ENCODE data around the gene MFSD6.

Gene MFSD6

GRCh38 chr2:190387422-190387821 lies 20.7 kb upstream of the MFSD6 start:
- Histone ChIP-seq H3K9me2 (replicated peaks; ENCODE audit: control insufficient read depth, low read length) (no peaks in the 10 kb centered on the region), H3F3A (ENCODE audit: control insufficient read depth, insufficient read depth) (no peaks in the 10 kb centered on the region), H3K79me2 (ENCODE audit: control insufficient read depth, low read length) (no peaks in the 10 kb centered on the region), H3K27ac (ENCODE audit: low read depth, low read length) (no peak overlapping the region), H3K27me3 (ENCODE audit: control insufficient read depth, low read length) (no peaks in the 10 kb centered on the region), H3K4me2 (ENCODE audit: low read length) (no peak overlapping the region), H3K4me1 (ENCODE audit: control insufficient read depth, low read length) (no peaks in the 10 kb centered on the region), H3K4me3 (ENCODE audit: low read length) (no peak overlapping the region), H3K9me3 (ENCODE audit: control insufficient read depth, insufficient read depth, low read length) (no peaks in the 10 kb centered on the region), H3K36me3 (ENCODE audit: control insufficient read depth, low read length) (no peaks in the 10 kb centered on the region), H4K20me1 (ENCODE audit: control insufficient read depth, insufficient read depth, low read depth, low read length) (no peaks in the 10 kb centered on the region)
- TF ChIP-seq EZH2phosphoT487 (IDR thresholded peaks at IDR 0.05; ENCODE audit: borderline replicate concordance, low read length) (no peak), CTCF (IDR thresholded peaks at IDR 0.05; ENCODE audit: low read depth, low read length, poor library complexity, severe bottlenecking) (no peak)

DNA sequence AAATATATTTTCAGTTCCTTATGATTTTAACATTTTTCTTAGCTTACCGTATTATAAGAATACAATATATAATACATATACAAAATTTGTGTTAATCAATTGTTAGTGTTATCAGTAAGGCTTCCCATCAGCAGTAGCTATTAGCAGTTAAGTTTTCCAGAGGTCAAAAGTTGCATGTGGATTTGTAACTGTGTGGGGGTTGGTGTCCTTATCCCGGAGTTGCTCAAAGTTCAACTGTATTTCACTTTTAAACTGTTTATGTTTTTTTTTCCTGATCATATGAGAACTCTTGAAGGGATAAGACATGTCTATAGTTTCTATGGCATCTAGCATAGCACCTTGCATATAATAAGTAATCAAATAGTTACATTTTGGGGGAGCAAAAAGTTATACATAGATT lies 11.9 kb upstream of the MFSD6 start:
- no peaks in the 10 kb centered on the region for H3K9me2 ChIP-seq (replicated peaks; ENCODE audit: control insufficient read depth, low read length)
- no peaks in the 10 kb centered on the region for H3K79me2 ChIP-seq (ENCODE audit: control insufficient read depth, low read length)
- no peaks in the 10 kb centered on the region for H3K9me3 ChIP-seq (ENCODE audit: control insufficient read depth, insufficient read depth, low read length)
- no peaks in the 10 kb centered on the region for H3K27me3 ChIP-seq (ENCODE audit: control insufficient read depth, low read length)
- no peaks in the 10 kb centered on the region for H4K20me1 ChIP-seq (ENCODE audit: control insufficient read depth, insufficient read depth, low read depth, low read length)
- no peaks in the 10 kb centered on the region for H3K36me3 ChIP-seq (ENCODE audit: control insufficient read depth, low read length)
- TF ChIP-seq EZH2phosphoT487 (IDR thresholded peaks at IDR 0.05; ENCODE audit: borderline replicate concordance, low read length) (no peak), CTCF (IDR thresholded peaks at IDR 0.05; ENCODE audit: low read depth, low read length, poor library complexity, severe bottlenecking) (no peak)
- no peak overlapping the region for H3K4me2 ChIP-seq (ENCODE audit: low read length)
- H3K27ac ChIP-seq (ENCODE audit: low read depth, low read length), result no peak overlapping the region
- H3K4me1 ChIP-seq (ENCODE audit: control insufficient read depth, low read length), result no peaks in the 10 kb centered on the region
- no peaks in the 10 kb centered on the region for H3F3A ChIP-seq (ENCODE audit: control insufficient read depth, insufficient read depth)
- H3K4me3 ChIP-seq (ENCODE audit: low read length), result no peak overlapping the region

DNA sequence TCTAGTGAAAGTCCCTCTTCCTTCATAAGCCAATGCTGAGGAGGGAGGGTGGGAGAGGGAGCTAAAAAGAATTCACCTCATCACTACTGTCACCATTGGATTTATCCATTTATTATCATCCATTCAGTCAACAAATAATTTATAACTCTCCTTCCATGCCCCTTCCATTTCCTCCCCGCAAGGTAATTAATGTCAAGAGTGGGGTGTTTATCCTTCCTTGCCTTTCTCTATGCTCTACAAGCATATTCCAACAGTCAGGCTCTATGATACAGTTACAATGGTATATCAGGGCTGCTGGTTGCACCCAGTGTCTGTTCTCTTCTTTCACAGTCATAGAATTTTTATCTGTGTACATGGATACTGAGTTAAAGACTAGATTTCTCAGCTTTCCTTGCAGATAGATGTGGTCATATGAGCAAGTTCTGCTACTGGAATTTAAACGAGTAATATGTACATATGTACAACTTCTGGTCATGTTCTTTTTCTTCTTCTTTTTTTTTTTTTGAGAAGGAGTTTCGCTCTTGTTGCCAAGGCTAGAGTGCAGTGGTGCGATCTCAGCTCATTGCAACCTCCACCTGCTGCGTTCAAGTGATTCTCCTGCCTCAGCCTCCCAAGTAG lies 5.1 kb upstream of the MFSD6 start:
- H3K79me2 ChIP-seq (ENCODE audit: control insufficient read depth, low read length), result no peaks in the 10 kb centered on the region
- H3K9me3 ChIP-seq (ENCODE audit: control insufficient read depth, insufficient read depth, low read length), result 0 out of 2 replicates have a peak, but pooled peaks cover 3% of the 10 kb centered on the region
- H3K9me2 ChIP-seq (replicated peaks; ENCODE audit: control insufficient read depth, low read length), result no peaks in the 10 kb centered on the region
- no peak overlapping the region for H3K4me2 ChIP-seq (ENCODE audit: low read length)
- TF ChIP-seq CTCF (IDR thresholded peaks at IDR 0.05; ENCODE audit: low read depth, low read length, poor library complexity, severe bottlenecking), result no peak
- TF ChIP-seq EZH2phosphoT487 (IDR thresholded peaks at IDR 0.05; ENCODE audit: borderline replicate concordance, low read length), result no peak
- no peaks in the 10 kb centered on the region for H4K20me1 ChIP-seq (ENCODE audit: control insufficient read depth, insufficient read depth, low read depth, low read length)
- no peaks in the 10 kb centered on the region for H3K27me3 ChIP-seq (ENCODE audit: control insufficient read depth, low read length)
- no peak overlapping the region for H3K27ac ChIP-seq (ENCODE audit: low read depth, low read length)
- peaks cover 10% of the 10 kb centered on the region for H3F3A ChIP-seq (ENCODE audit: control insufficient read depth, insufficient read depth)
- no peak overlapping the region for H3K4me3 ChIP-seq (ENCODE audit: low read length)
- H3K36me3 ChIP-seq (ENCODE audit: control insufficient read depth, low read length), result no peaks in the 10 kb centered on the region
- peaks cover 9% of the 10 kb centered on the region for H3K4me1 ChIP-seq (ENCODE audit: control insufficient read depth, low read length)
